ENCODE measurements around the gene LYRM4.

Gene LYRM4

GRCh38 chr6:5249451-5250122, 11.2 kb downstream of the LYRM4 start:
- ChIA-PET CTCF (interaction anchor here (0.9 kb wide), 1 partner anchor 16 kb away, joined by 4 read pairs; no protein-coding TSS in a partner anchor), POLR2A (no interaction called here)
- Histone ChIP-seq H3K4me3 (ENCODE audit: low read depth, low read length) (no peak overlapping the region), H3K27ac (ENCODE audit: extremely low read depth, low read depth, low read length) (no peak overlapping the region), H3K36me3 (ENCODE audit: control insufficient read depth in 2 of 2, insufficient read depth in 1 of 2, low read length in 2 of 2) (peaks cover 0 to 8% of the 10 kb centered on the region in 2 experiments; a peak in 1 of 3 replicates), H3K4me1 (ENCODE audit: control insufficient read depth, insufficient read depth, low read length) (peaks cover 3% of the 10 kb centered on the region), H3K9me3 (ENCODE audit: control insufficient read depth, insufficient read depth, low read depth, low read length) (no peaks in the 10 kb centered on the region)
- TF ChIP-seq ZNF416 (tag by site-specific recombination; IDR thresholded peaks at IDR 0.05) (no peak), ELK4 (IDR thresholded peaks at IDR 0.05; ENCODE audit: borderline replicate concordance, low read depth, low read length) (no peak), PRDM6 (tag by site-specific recombination; IDR thresholded peaks at IDR 0.05) (no peak), ZNF404 (tag by site-specific recombination; IDR thresholded peaks at IDR 0.05) (no peak), PBX3 (CRISPR knock-in tag; IDR thresholded peaks at IDR 0.05) (no peak), HOXA7 (CRISPR knock-in tag; IDR thresholded peaks at IDR 0.05; ENCODE audit: borderline replicate concordance) (no peak), ZNF140 (tag by site-specific recombination; IDR thresholded peaks at IDR 0.05) (no peak), ZNF623 (tag by site-specific recombination; IDR thresholded peaks at IDR 0.05) (no peak), ZNF645 (tag by site-specific recombination; IDR thresholded peaks at IDR 0.05) (no peak), MEIS1 (CRISPR knock-in tag; IDR thresholded peaks at IDR 0.05; ENCODE audit: borderline replicate concordance) (no peak), ZBTB48 (tag by site-specific recombination; IDR thresholded peaks at IDR 0.05) (no peak), ZNF37A (tag by site-specific recombination; IDR thresholded peaks at IDR 0.05) (no peak), IKZF3 (tag by site-specific recombination; IDR thresholded peaks at IDR 0.05) (no peak)

- peaks cover 3% of the 10 kb centered on the region for H3K4me1 ChIP-seq (ENCODE audit: control insufficient read depth, insufficient read depth, low read length)
- no peaks in the 10 kb centered on the region for H3K9me3 ChIP-seq (ENCODE audit: control insufficient read depth, insufficient read depth, low read depth, low read length)
- no peak overlapping the region for H3K4me3 ChIP-seq (ENCODE audit: low read depth, low read length)
- H3K36me3 ChIP-seq (ENCODE audit: control insufficient read depth in 2 of 2, insufficient read depth in 1 of 2, low read length in 2 of 2) = peaks cover 0 to 4% of the 10 kb centered on the region in 2 experiments; a peak in 1 of 3 replicates
- POLR2A ChIA-PET = interaction anchor here (0.8 kb wide), 1 partner anchor 12 kb away, joined by 3 read pairs; the partner anchor contains the start of gene LYRM4
- H3K27ac ChIP-seq (ENCODE audit: extremely low read depth, low read depth, low read length) = no peak overlapping the region
- CTCF ChIA-PET = interaction anchor here (2.4 kb wide), 1 partner anchor 34 kb away, joined by 9 read pairs; no protein-coding TSS in a partner anchor
- TF ChIP-seq ZBTB49 (tag by site-specific recombination; IDR thresholded peaks at IDR 0.05; ENCODE audit: low read depth) = no peak
- no peak for TF ChIP-seq ZNF202 (tag by site-specific recombination; IDR thresholded peaks at IDR 0.05; ENCODE audit: borderline replicate concordance)
- no peak for TF ChIP-seq ZNF580 (tag by site-specific recombination; IDR thresholded peaks at IDR 0.05)
- no peak for TF ChIP-seq ZNF704 (tag by site-specific recombination; IDR thresholded peaks at IDR 0.05)
- TF ChIP-seq ZNF707 (tag by site-specific recombination; IDR thresholded peaks at IDR 0.05) = no peak
- no peak for TF ChIP-seq ZNF544 (tag by site-specific recombination; IDR thresholded peaks at IDR 0.05)
- TF ChIP-seq ZNF600 (tag by site-specific recombination; IDR thresholded peaks at IDR 0.05) = no peak
These were observed 12.2 kb downstream of the LYRM4 start for GRCh38 chr6:5248302-5249098.

Measured in HEK293 (cell line).